ENCODE data around the gene PITPNM3. TPM values are rescaled to one million over a fixed set of nuclear protein-coding genes. Genes with fewer than 3 reads are reported as not detected.

The PITPNM3 gene
- total RNA-seq, 1 donor from 2014 or later: 0.65 TPM

GRCh38 chr17:6543079-6544010 is 13.0 kb downstream of the PITPNM3 start:
- intact Hi-C loops (cut with micrococcal nuclease): no loop called here
- H3K27me3 Mint-ChIP-seq (ENCODE audit: insufficient read depth): peaks cover 6% of the 10 kb centered on the region
- no peak overlapping the region for H3K4me3 Mint-ChIP-seq
- H3K36me3 Mint-ChIP-seq (ENCODE audit: low read depth): no peaks in the 10 kb centered on the region
- H3K4me1 Mint-ChIP-seq (ENCODE audit: low read depth): peaks cover 4% of the 10 kb centered on the region
- no peak overlapping the region for H3K27ac Mint-ChIP-seq
- no peak for DNase-seq (ENCODE audit: low spot score)
- peaks cover 4% of the 10 kb centered on the region for H3K9me3 Mint-ChIP-seq

GRCh38 chr17:6542577-6542976 is 13.8 kb downstream of the PITPNM3 start:
- H3K4me1 Mint-ChIP-seq (ENCODE audit: low read depth): no peaks in the 10 kb centered on the region
- H3K36me3 Mint-ChIP-seq (ENCODE audit: low read depth): no peaks in the 10 kb centered on the region
- peaks cover 6% of the 10 kb centered on the region for H3K27me3 Mint-ChIP-seq (ENCODE audit: insufficient read depth)
- peaks cover 4% of the 10 kb centered on the region for H3K9me3 Mint-ChIP-seq
- H3K27ac Mint-ChIP-seq: no peak overlapping the region
- DNase-seq (ENCODE audit: low spot score): no peak
- no peak overlapping the region for H3K4me3 Mint-ChIP-seq
- intact Hi-C loops (cut with micrococcal nuclease): no loop called here

- no peak for DNase-seq (ENCODE audit: low spot score)
- Mint-ChIP-seq H3K4me3 (no peak overlapping the region), H3K9me3 (peaks cover 4% of the 10 kb centered on the region), H3K4me1 (ENCODE audit: low read depth) (no peaks in the 10 kb centered on the region), H3K27me3 (ENCODE audit: insufficient read depth) (peaks cover 4% of the 10 kb centered on the region), H3K27ac (no peak overlapping the region), H3K36me3 (ENCODE audit: low read depth) (no peaks in the 10 kb centered on the region)
- intact Hi-C loops (cut with micrococcal nuclease): no loop called here
These were observed 14.5 kb downstream of the PITPNM3 start for GRCh38 chr17:6541886-6542285.

DNA sequence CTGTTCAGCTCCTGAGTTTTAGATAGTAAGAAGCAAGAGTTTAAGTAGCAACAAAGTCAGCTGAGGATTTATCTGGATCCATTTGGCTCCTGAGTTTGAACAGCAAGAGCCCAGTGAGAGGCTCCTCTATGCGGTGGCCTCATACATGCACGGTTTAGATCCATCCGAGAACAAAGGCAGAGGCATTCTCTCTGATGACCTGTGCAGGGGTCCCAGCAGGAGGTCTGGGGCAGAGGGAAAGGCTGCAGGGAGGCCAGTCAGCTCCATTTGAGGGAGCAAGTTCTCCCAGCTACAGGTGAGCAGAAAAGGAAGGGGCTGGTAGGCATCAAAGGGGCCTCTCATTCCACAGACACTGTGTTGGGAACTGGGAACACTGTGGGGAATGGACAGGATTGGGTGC is 16.5 kb downstream of the PITPNM3 start:
- H3K27me3 Mint-ChIP-seq (ENCODE audit: insufficient read depth): peaks cover 6% of the 10 kb centered on the region
- no peak overlapping the region for H3K4me3 Mint-ChIP-seq

GRCh38 chr17:6536566-6537065 is 19.7 kb downstream of the PITPNM3 start:
- no peak overlapping the region for H3K4me3 Mint-ChIP-seq
- no peak for DNase-seq (ENCODE audit: low spot score)
- intact Hi-C loops (cut with micrococcal nuclease): no loop called here
- no peaks in the 10 kb centered on the region for H3K4me1 Mint-ChIP-seq (ENCODE audit: low read depth)
- H3K36me3 Mint-ChIP-seq (ENCODE audit: low read depth): no peaks in the 10 kb centered on the region
- H3K27ac Mint-ChIP-seq: no peak overlapping the region
- peaks cover 6% of the 10 kb centered on the region for H3K27me3 Mint-ChIP-seq (ENCODE audit: insufficient read depth)
- peaks cover 4% of the 10 kb centered on the region for H3K9me3 Mint-ChIP-seq

More for the DNA sequence above, 16.5 kb downstream of the PITPNM3 start:
- Mint-ChIP-seq H3K27ac (no peak overlapping the region), H3K9me3 (peaks cover 4% of the 10 kb centered on the region), H3K36me3 (ENCODE audit: low read depth) (no peaks in the 10 kb centered on the region), H3K4me1 (ENCODE audit: low read depth) (no peaks in the 10 kb centered on the region)
- DNase-seq (ENCODE audit: low spot score): no peak
- intact Hi-C loops (cut with micrococcal nuclease): no loop called here

DNA sequence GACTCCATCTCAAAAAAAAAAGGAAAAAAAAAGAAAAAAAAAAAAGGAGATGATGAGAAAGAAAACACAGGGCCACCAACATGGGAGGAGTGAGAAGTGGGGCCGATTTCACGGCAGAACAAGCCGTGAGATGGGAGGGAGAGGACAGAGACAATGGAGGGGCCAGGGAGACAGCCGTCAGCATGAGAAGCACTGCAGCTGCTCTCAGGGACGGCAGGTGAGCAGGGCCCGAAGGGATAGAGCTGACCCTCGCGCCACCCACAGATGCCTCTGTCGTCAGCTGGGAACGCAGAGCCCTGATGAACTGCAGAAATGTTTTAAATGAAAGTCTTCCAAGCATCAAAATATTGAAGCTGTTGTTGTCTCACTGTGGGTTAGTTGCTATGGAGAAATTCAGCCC is 20.3 kb downstream of the PITPNM3 start:
- Mint-ChIP-seq H3K27ac (no peak overlapping the region), H3K4me1 (ENCODE audit: low read depth) (no peaks in the 10 kb centered on the region), H3K9me3 (peaks cover 4% of the 10 kb centered on the region), H3K36me3 (ENCODE audit: low read depth) (no peaks in the 10 kb centered on the region), H3K4me3 (no peak overlapping the region), H3K27me3 (ENCODE audit: insufficient read depth) (peaks cover 6% of the 10 kb centered on the region)
- intact Hi-C loops (cut with micrococcal nuclease): no loop called here
- DNase-seq (ENCODE audit: low spot score): no peak

DNA sequence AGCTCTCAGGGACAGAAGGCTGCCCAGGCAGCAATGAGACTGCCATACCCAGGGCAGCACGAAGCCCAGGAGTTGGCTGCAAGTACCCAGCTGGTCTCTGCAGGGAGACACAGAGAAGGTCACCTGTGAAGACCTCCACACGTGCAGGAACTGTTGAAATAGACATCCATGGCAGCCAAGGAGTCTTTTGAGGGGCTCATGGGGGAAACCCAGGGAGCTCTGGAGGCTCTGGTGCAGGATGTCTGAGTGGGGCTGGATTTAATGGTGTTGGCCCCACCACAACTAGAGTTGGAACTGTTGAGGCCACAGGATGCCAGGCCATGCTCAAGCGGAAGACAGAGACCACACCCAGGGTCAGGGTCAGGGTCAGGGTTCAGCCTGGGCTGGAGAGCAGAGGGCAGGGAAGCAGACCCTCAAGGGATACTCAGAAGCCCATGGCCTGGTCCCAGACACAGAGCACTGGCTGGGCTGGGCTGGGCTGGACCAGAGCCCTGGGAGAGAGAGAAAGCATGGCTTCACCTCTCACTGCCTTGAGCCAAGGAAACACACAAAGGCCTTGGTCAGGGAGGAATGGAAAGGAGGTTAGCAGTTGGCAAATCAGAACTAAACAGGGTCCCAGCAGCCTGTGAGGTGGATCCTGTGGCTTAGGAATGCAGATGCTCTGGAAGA is 21.4 kb downstream of the PITPNM3 start:
- no peaks in the 10 kb centered on the region for H3K4me1 Mint-ChIP-seq (ENCODE audit: low read depth)
- intact Hi-C loops (cut with micrococcal nuclease): no loop called here
- no peaks in the 10 kb centered on the region for H3K36me3 Mint-ChIP-seq (ENCODE audit: low read depth)
- H3K9me3 Mint-ChIP-seq: peaks cover 4% of the 10 kb centered on the region
- peaks cover 6% of the 10 kb centered on the region for H3K27me3 Mint-ChIP-seq (ENCODE audit: insufficient read depth)
- H3K4me3 Mint-ChIP-seq: no peak overlapping the region
- DNase-seq (ENCODE audit: low spot score): no peak
- H3K27ac Mint-ChIP-seq: no peak overlapping the region

- Mint-ChIP-seq H3K4me3 (no peak overlapping the region), H3K36me3 (ENCODE audit: low read depth) (no peaks in the 10 kb centered on the region), H3K9me3 (no peaks in the 10 kb centered on the region), H3K4me1 (ENCODE audit: low read depth) (no peaks in the 10 kb centered on the region), H3K27ac (no peak overlapping the region), H3K27me3 (ENCODE audit: insufficient read depth) (peaks cover 2% of the 10 kb centered on the region)
- DNase-seq (ENCODE audit: low spot score): no peak
- intact Hi-C loops (cut with micrococcal nuclease): no loop called here
These were observed 23.9 kb downstream of the PITPNM3 start for GRCh38 chr17:6532441-6532885.

DNA sequence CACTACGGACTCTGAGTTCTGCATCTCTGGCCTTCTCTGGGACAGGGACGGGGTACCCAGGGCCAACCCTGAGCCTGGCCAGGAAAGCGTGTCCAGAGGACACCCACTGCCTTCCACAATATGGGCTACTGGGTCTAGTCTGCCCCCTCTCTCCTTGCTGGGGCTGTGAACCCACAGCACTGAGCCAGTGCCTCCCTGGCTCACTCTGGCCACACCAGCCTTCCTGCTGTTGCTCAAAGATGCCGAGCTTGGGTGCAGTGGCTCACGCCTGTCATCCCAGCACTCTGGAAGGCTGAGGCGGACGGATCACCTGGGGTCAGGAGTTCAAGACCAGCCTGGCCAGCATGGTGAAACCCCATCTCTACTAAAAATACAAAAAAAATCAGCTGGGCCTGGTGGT is 24.8 kb downstream of the PITPNM3 start:
- Mint-ChIP-seq H3K4me1 (ENCODE audit: low read depth) (no peaks in the 10 kb centered on the region), H3K9me3 (no peaks in the 10 kb centered on the region), H3K36me3 (ENCODE audit: low read depth) (no peaks in the 10 kb centered on the region), H3K27ac (no peak overlapping the region), H3K4me3 (no peak overlapping the region), H3K27me3 (ENCODE audit: insufficient read depth) (peaks cover 2% of the 10 kb centered on the region)
- intact Hi-C loops (cut with micrococcal nuclease): no loop called here
- no peak for DNase-seq (ENCODE audit: low spot score)

- H3K4me3 Mint-ChIP-seq: no peak overlapping the region
- intact Hi-C loops (cut with micrococcal nuclease): no loop called here
These were observed 25.9 kb downstream of the PITPNM3 start for GRCh38 chr17:6530324-6530920.

GRCh38 chr17:6528557-6528956 is 27.8 kb downstream of the PITPNM3 start:
- DNase-seq (ENCODE audit: low spot score): no peak
- Mint-ChIP-seq H3K4me1 (ENCODE audit: low read depth) (no peaks in the 10 kb centered on the region), H3K9me3 (no peaks in the 10 kb centered on the region), H3K36me3 (ENCODE audit: low read depth) (no peaks in the 10 kb centered on the region), H3K27me3 (ENCODE audit: insufficient read depth) (no peaks in the 10 kb centered on the region), H3K4me3 (no peak overlapping the region), H3K27ac (no peak overlapping the region)
- intact Hi-C loops (cut with micrococcal nuclease): no loop called here

More at GRCh38 chr17:6530324-6530920, 25.9 kb downstream of the PITPNM3 start:
- Mint-ChIP-seq H3K36me3 (ENCODE audit: low read depth) (no peaks in the 10 kb centered on the region), H3K27me3 (ENCODE audit: insufficient read depth) (peaks cover 2% of the 10 kb centered on the region), H3K4me1 (ENCODE audit: low read depth) (no peaks in the 10 kb centered on the region), H3K27ac (no peak overlapping the region), H3K9me3 (no peaks in the 10 kb centered on the region)
- no peak for DNase-seq (ENCODE audit: low spot score)

DNA sequence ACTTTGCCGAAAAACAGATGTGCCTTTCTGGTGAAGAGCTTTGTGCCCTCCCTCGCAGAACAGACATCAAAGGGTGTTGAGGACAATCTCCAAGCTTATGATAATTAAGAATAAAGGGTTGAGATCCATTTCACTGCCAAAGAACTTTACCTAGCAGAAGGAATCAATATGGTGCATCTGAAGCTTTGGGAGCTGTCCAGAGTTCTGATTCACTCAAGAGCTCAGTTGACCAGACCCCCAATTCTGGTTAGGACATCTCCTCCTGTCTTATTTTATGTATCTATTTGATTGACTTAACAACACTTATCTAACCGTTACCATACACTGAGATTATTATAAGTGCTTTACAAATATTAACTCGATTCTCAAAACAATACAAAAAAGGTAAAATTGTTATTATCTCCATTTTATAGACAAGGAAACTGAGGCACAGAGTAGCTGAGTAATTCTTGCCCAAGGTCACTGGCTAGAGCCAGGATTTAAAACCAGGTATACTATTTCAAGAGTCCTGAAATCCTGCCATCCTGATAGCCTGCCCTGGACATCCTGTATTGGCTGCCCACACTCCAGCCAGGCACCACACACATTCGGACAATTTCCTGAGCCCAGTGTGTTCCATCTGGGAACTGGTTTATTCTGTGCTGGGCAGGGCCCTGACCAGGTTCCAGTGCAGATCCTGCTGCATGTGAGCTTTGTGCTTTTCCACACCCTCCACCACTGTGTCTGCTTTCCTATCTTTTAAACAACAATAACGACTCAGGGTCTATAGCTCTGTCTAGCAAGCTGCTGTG is 29.8 kb downstream of the PITPNM3 start:
- Mint-ChIP-seq H3K4me3 (no peak overlapping the region), H3K4me1 (ENCODE audit: low read depth) (no peaks in the 10 kb centered on the region), H3K27me3 (ENCODE audit: insufficient read depth) (no peaks in the 10 kb centered on the region), H3K36me3 (ENCODE audit: low read depth) (no peaks in the 10 kb centered on the region), H3K9me3 (no peaks in the 10 kb centered on the region), H3K27ac (no peak overlapping the region)
- no peak for DNase-seq (ENCODE audit: low spot score)
- intact Hi-C loops (cut with micrococcal nuclease): no loop called here

Data from activated T-helper 1 cell treated with anti-CD3 and anti-CD28 coated beads, Interleukin-12 subunit alpha, Interleukin-12 subunit beta, Interleukin-2, Interleukin-4 antibody, amounts not matched to agents 30 ng/mL and 10 ng/mL and 1 ng/mL, durations not matched to agents 14 hours and 24 hours and 36 hours (primary cell).